ENCODE measurements around the gene CLEC3A. TPM values are rescaled to one million over a fixed set of nuclear protein-coding genes. Genes with fewer than 3 reads are reported as not detected.
"Not testable (repeated sequence)": the region's sequence is repeated elsewhere in the genome, so short reads cannot be mapped to it uniquely, and the experiment has no call there.

CLEC3A gene
- total and polyA plus RNA-seq, 2 donors (not counting 1 experiment from before 2014, with no cell fraction given) = not detected

- not testable (repeated sequence) for DNase-seq
- CTCF ChIA-PET = interaction anchor here (1.2 kb wide), 1 partner anchor 10 kb away, joined by 3 read pairs; no protein-coding TSS in a partner anchor
These were observed 37.5 kb downstream of the CLEC3A start for GRCh38 chr16:78059806-78060205.

GRCh38 chr16:78060295-78060694 lies 37.9 kb downstream of the CLEC3A start:
- TF ChIP-seq EZH2 (IDR thresholded peaks at IDR 0.05; ENCODE audit: borderline replicate concordance, insufficient read depth, low read depth, low read length, poor library complexity, severe bottlenecking) (no peak), CTCF (IDR thresholded peaks at IDR 0.05) (no peak)
- Histone ChIP-seq H3K4me2 (replicated peaks; ENCODE audit: low read depth, low read length, poor library complexity, severe bottlenecking) (no peak overlapping the region), H3K4me3 (ENCODE audit: control extremely low read depth in 1 of 5, extremely low read depth in 1 of 5, insufficient read depth in 1 of 5, low read depth in 2 of 5, low read length in 4 of 5) (no peak overlapping the region), H3K36me3 (replicated peaks in 1 of 2; ENCODE audit: control extremely low read depth in 1 of 2, control insufficient read depth in 1 of 2, extremely low read depth in 1 of 2, insufficient read depth in 2 of 2, low read length in 1 of 2) (no peaks in the 10 kb centered on the region), H3K27me3 (replicated peaks in 1 of 4; ENCODE audit: control extremely low read depth in 1 of 4, control insufficient read depth in 3 of 4, insufficient read depth in 4 of 4, low read length in 3 of 4) (no peaks in the 10 kb centered on the region), H3K79me2 (ENCODE audit: control insufficient read depth, insufficient read depth, low read length) (no peaks in the 10 kb centered on the region), H3K27ac (ENCODE audit: low read length in 2 of 2) (no peak overlapping the region), H4K20me1 (ENCODE audit: control insufficient read depth, insufficient read depth, low read length, poor library complexity, severe bottlenecking) (no peaks in the 10 kb centered on the region), H3K9me3 (ENCODE audit: control extremely low read depth in 1 of 3, control insufficient read depth in 2 of 3, insufficient read depth in 1 of 3, low read length in 2 of 3) (no peaks in the 10 kb centered on the region), H3K4me1 (ENCODE audit: control insufficient read depth in 2 of 2, insufficient read depth in 2 of 2, low read length in 2 of 2) (no peaks in the 10 kb centered on the region), H3K9ac (ENCODE audit: low read length) (no peak overlapping the region), H2AFZ (ENCODE audit: insufficient read depth, low read depth, low read length, poor library complexity, severe bottlenecking) (no peak overlapping the region)
- WGBS (ENCODE audit: insufficient coverage) = no CpG with 5 or more reads among the region's 5 CpGs
- Mint-ChIP-seq H3K4me3 (no peak overlapping the region), H3K27me3 (peaks cover 2% of the 10 kb centered on the region), H3K27ac (no peak overlapping the region), H3K4me1 (no peaks in the 10 kb centered on the region), H3K9me3 (ENCODE audit: insufficient read depth) (no peaks in the 10 kb centered on the region)
- CTCF ChIA-PET = interaction anchor here (1.2 kb wide), 1 partner anchor 10 kb away, joined by 3 read pairs; no protein-coding TSS in a partner anchor
- DNase-seq (no peak), ATAC-seq (ENCODE audit: low read depth) (no peak)
- intact Hi-C loops (cut with micrococcal nuclease) = no loop called here
- POLR2A ChIA-PET = no interaction called here

More at GRCh38 chr16:78059806-78060205, 37.5 kb downstream of the CLEC3A start:
- H3K4me3 Mint-ChIP-seq; H2AFZ ChIP-seq (ENCODE audit: insufficient read depth, low read depth, low read length, poor library complexity, severe bottlenecking); ATAC-seq (ENCODE audit: low read depth); H3K27me3 ChIP-seq (replicated peaks in 1 of 4; ENCODE audit: control extremely low read depth in 1 of 4, control insufficient read depth in 3 of 4, insufficient read depth in 4 of 4, low read length in 3 of 4); H3K79me2 ChIP-seq (ENCODE audit: control insufficient read depth, insufficient read depth, low read length); H3K36me3 ChIP-seq (replicated peaks in 1 of 2; ENCODE audit: control extremely low read depth in 1 of 2, control insufficient read depth in 1 of 2, extremely low read depth in 1 of 2, insufficient read depth in 2 of 2, low read length in 1 of 2); H4K20me1 ChIP-seq (ENCODE audit: control insufficient read depth, insufficient read depth, low read length, poor library complexity, severe bottlenecking); H3K4me3 ChIP-seq (ENCODE audit: control extremely low read depth in 1 of 5, extremely low read depth in 1 of 5, insufficient read depth in 1 of 5, low read depth in 2 of 5, low read length in 4 of 5); H3K27me3 Mint-ChIP-seq; H3K9me3 ChIP-seq (ENCODE audit: control extremely low read depth in 1 of 3, control insufficient read depth in 2 of 3, insufficient read depth in 1 of 3, low read length in 2 of 3); H3K9ac ChIP-seq (ENCODE audit: low read length); H3K4me1 ChIP-seq (ENCODE audit: control insufficient read depth in 2 of 2, insufficient read depth in 2 of 2, low read length in 2 of 2); intact Hi-C loops (cut with micrococcal nuclease); POLR2A ChIA-PET; H3K4me1 Mint-ChIP-seq; H3K4me2 ChIP-seq (replicated peaks; ENCODE audit: low read depth, low read length, poor library complexity, severe bottlenecking); H3K9me3 Mint-ChIP-seq (ENCODE audit: insufficient read depth); H3K27ac ChIP-seq (ENCODE audit: low read length in 2 of 2); H3K27ac Mint-ChIP-seq: not testable (repeated sequence)
- 85% methylated on average over 24 of the region's 25 CpGs for WGBS (ENCODE audit: insufficient coverage)

Data from B cell (primary cell).